SK-N-SH treated with all-trans-retinoic acid at 6 μM for 48 hours (cell line): ENCODE results near the gene NADK2.

ENCODE experiments used
- ATAC-seq: fragments of 200-7000 bp; cut with Tn5 transposase; 3 replicates; pipeline ENCODE4 v1.9.1; 2020; ENCODE audit warnings: mild to moderate bottlenecking, moderate library complexity
- ARNTL ChIP-seq: fragments of 450-650 bp; formaldehyde crosslinking; IDR thresholded peaks from 2 replicates; pipeline ENCODE4 v1.5.0; 2020; ENCODE audit warnings: low read depth, mild to moderate bottlenecking, moderate library complexity, borderline replicate concordance
- BACH2 ChIP-seq: fragments of 250-450 bp; sonication (Bioruptor Pico); IDR thresholded peaks from 2 replicates; pipeline ENCODE4 v1.9.0; 2021; ENCODE audit warnings: mild to moderate bottlenecking, borderline replicate concordance
- CSDC2 ChIP-seq: fragments of 250-450 bp; sonication (Bioruptor Pico); IDR thresholded peaks from 2 replicates; pipeline ENCODE4 v1.5.0; 2020; ENCODE audit warnings: mild to moderate bottlenecking, moderate library complexity
- ESRRG ChIP-seq: fragments of 250-450 bp; sonication (Bioruptor Pico); IDR thresholded peaks from 2 replicates; pipeline ENCODE4 v1.6.1; 2021; ENCODE audit warnings: mild to moderate bottlenecking
- GLIS3 ChIP-seq: fragments of 250-450 bp; sonication (Bioruptor Pico); IDR thresholded peaks from 2 replicates; pipeline ENCODE4 v1.5.0; 2020; ENCODE audit warnings: mild to moderate bottlenecking, moderate library complexity
- ISL1 ChIP-seq: fragments of 250-450 bp; sonication (Bioruptor Pico); IDR thresholded peaks from 2 replicates; pipeline ENCODE4 v2.1.2; 2022; ENCODE audit warnings: mild to moderate bottlenecking, moderate library complexity
- OSR1 ChIP-seq: fragments of 250-450 bp; sonication (Bioruptor Pico); IDR thresholded peaks from 2 replicates; pipeline ENCODE4 v1.8.0; 2022; ENCODE audit warnings: moderate library complexity, mild to moderate bottlenecking, inconsistent platforms
- POU6F1 ChIP-seq: fragments of 250-450 bp; sonication (Bioruptor Pico); IDR thresholded peaks from 2 replicates; pipeline ENCODE4 v1.8.0; 2021; ENCODE audit warnings: low read depth, mild to moderate bottlenecking, moderate library complexity, borderline replicate concordance
- PPARA ChIP-seq: fragments of 250-450 bp; sonication (Bioruptor Pico); IDR thresholded peaks from 2 replicates; pipeline ENCODE4 v1.5.0; 2020; ENCODE audit warnings: mild to moderate bottlenecking, borderline replicate concordance
- RARB ChIP-seq: fragments of 250-450 bp; sonication (Bioruptor Pico); IDR thresholded peaks from 2 replicates; pipeline ENCODE4 v1.8.0; 2021; ENCODE audit warnings: mild to moderate bottlenecking, moderate library complexity
- SNAI2 ChIP-seq: fragments of 250-450 bp; sonication (Bioruptor Pico); IDR thresholded peaks from 2 replicates; pipeline ENCODE4 v1.5.0; 2020; ENCODE audit warnings: mild to moderate bottlenecking, moderate library complexity
- TCF4 ChIP-seq: fragments of 250-450 bp; sonication (Bioruptor Pico); IDR thresholded peaks from 2 replicates; pipeline ENCODE4 v1.8.0; 2021; ENCODE audit warnings: mild to moderate bottlenecking, moderate library complexity, borderline replicate concordance
- TOX ChIP-seq: fragments of 250-450 bp; sonication (Bioruptor Pico); IDR thresholded peaks from 2 replicates; pipeline ENCODE4 v1.8.0; 2021; ENCODE audit warnings: mild to moderate bottlenecking, moderate library complexity, borderline replicate concordance
- ZC3H10 ChIP-seq: fragments of 250-450 bp; sonication (Bioruptor Pico); IDR thresholded peaks from 2 replicates; pipeline ENCODE4 v1.5.1; 2021; ENCODE audit warnings: mild to moderate bottlenecking, moderate library complexity
- ZFP3 ChIP-seq: fragments of 250-450 bp; sonication (Bioruptor Pico); IDR thresholded peaks from 2 replicates; pipeline ENCODE4 v1.5.0; 2020; ENCODE audit warnings: mild to moderate bottlenecking, moderate library complexity
- ZFP30 ChIP-seq: fragments of 450-650 bp; formaldehyde crosslinking; IDR thresholded peaks from 2 replicates; pipeline ENCODE4 v1.5.0; 2022; ENCODE audit warnings: mild to moderate bottlenecking, moderate library complexity
- ZNF565 ChIP-seq: fragments of 450-650 bp; formaldehyde crosslinking; conservative IDR thresholded peaks from 2 replicates; pipeline ENCODE4 v1.5.0; 2020; ENCODE audit warnings: low read depth, mild to moderate bottlenecking, moderate library complexity
- ZNF70 ChIP-seq: fragments of 450-650 bp; formaldehyde crosslinking; IDR thresholded peaks from 2 replicates; pipeline ENCODE4 v1.5.0; 2020; ENCODE audit warnings: mild to moderate bottlenecking, moderate library complexity
- ZNF8 ChIP-seq: fragments of 450-650 bp; formaldehyde crosslinking; IDR thresholded peaks from 2 replicates; pipeline ENCODE4 v1.5.0; 2020; ENCODE audit warnings: mild to moderate bottlenecking, moderate library complexity
- TF ChIP-seq, protein P1 (sequence below): fragments of 250-450 bp; sonication (Bioruptor Pico); IDR thresholded peaks from 2 replicates; pipeline ENCODE4 v1.5.1; 2020; ENCODE audit warnings: low read depth, mild to moderate bottlenecking, moderate library complexity
- TF ChIP-seq, protein P2 (sequence below): fragments of 250-450 bp; sonication (Bioruptor Pico); IDR thresholded peaks from 2 replicates; pipeline ENCODE4 v1.5.1; 2021; ENCODE audit warnings: mild to moderate bottlenecking, moderate library complexity
- TF ChIP-seq, protein P3 (sequence below): fragments of 250-450 bp; sonication (Bioruptor Pico); IDR thresholded peaks from 2 replicates; pipeline ENCODE4 v1.5.0; 2020; ENCODE audit warnings: mild to moderate bottlenecking, moderate library complexity
- TF ChIP-seq, protein P4 (sequence below): fragments of 250-450 bp; sonication (Bioruptor Pico); IDR thresholded peaks from 2 replicates; pipeline ENCODE4 v1.8.0; 2020; ENCODE audit warnings: mild to moderate bottlenecking, moderate library complexity, borderline replicate concordance

NADK2 gene

DNA sequence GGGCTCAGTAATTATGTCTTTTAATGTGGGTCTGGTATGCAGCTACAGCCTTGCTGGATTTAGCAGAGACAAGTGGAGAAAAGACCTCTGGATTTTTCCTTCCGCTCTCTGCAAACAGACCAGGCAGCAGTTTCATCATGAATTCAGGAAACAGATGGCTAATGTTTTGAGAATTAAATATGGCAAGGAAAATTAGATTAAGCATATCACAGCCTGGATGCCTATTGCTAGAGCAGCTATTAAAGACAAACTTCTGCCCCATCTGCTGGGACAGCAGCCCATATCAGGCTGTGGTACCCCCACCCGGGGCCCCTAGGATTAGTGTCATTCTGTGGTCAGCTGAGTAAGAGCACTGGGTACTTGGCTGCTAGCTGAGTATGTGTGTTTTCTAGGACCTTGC, 83.6 kb downstream of the NADK2 start (continued):
- TF ChIP-seq, protein P1, sequence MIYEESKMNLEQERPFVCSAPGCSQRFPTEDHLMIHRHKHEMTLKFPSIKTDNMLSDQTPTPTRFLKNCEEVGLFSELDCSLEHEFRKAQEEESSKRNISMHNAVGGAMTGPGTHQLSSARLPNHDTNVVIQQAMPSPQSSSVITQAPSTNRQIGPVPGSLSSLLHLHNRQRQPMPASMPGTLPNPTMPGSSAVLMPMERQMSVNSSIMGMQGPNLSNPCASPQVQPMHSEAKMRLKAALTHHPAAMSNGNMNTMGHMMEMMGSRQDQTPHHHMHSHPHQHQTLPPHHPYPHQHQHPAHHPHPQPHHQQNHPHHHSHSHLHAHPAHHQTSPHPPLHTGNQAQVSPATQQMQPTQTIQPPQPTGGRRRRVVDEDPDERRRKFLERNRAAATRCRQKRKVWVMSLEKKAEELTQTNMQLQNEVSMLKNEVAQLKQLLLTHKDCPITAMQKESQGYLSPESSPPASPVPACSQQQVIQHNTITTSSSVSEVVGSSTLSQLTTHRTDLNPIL (CRISPR knock-in tag) = peak; percentile 45
- TF ChIP-seq ZNF70 (CRISPR knock-in tag) = no peak; the same call in 1 of the 2 replicates
- TF ChIP-seq OSR1 (CRISPR knock-in tag) = no peak
- no peak for TF ChIP-seq RARB
- TF ChIP-seq ZFP3 (CRISPR knock-in tag) = peak; percentile 90
- no peak for TF ChIP-seq PPARA
- TF ChIP-seq ISL1 (CRISPR knock-in tag) = peak; percentile 95

DNA sequence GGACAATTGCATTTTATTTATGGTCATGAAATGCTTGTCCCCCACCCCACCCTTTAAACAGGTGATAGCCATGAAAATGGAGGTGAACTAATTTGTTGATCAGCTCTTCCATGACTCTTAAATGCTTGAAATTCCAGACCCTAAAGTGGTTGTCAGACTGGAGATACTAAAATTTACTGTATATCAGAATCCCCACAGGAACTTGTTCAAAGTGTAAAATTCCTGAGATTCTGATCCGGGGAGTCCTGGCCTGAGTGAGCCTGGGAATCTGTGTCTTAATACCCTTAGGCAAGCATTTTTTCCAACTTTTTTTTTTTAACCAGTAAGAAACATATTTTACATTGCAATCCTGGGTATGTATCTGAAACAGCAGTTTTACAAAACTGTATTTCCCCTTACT, 85.1 kb downstream of the NADK2 start:
- TF ChIP-seq PPARA (no peak), RARB (no peak), ZFP30 (CRISPR knock-in tag) (no peak), ZC3H10 (CRISPR knock-in tag) (no peak), POU6F1 (CRISPR knock-in tag) (no peak), ZNF565 (no peak), ZNF70 (CRISPR knock-in tag) (no peak), TOX (no peak), GLIS3 (CRISPR knock-in tag) (no peak), ZNF8 (CRISPR knock-in tag) (no peak), ZFP3 (CRISPR knock-in tag) (no peak), ISL1 (CRISPR knock-in tag) (peak; percentile 91), OSR1 (CRISPR knock-in tag) (no peak), ARNTL (CRISPR knock-in tag) (no peak), BACH2 (CRISPR knock-in tag) (no peak), TCF4 (CRISPR knock-in tag) (no peak), CSDC2 (CRISPR knock-in tag) (0 out of 2 replicates have a peak, but pooled peaks have one; percentile 0), SNAI2 (no peak), ESRRG (CRISPR knock-in tag) (no peak)
- TF ChIP-seq, protein P2, sequence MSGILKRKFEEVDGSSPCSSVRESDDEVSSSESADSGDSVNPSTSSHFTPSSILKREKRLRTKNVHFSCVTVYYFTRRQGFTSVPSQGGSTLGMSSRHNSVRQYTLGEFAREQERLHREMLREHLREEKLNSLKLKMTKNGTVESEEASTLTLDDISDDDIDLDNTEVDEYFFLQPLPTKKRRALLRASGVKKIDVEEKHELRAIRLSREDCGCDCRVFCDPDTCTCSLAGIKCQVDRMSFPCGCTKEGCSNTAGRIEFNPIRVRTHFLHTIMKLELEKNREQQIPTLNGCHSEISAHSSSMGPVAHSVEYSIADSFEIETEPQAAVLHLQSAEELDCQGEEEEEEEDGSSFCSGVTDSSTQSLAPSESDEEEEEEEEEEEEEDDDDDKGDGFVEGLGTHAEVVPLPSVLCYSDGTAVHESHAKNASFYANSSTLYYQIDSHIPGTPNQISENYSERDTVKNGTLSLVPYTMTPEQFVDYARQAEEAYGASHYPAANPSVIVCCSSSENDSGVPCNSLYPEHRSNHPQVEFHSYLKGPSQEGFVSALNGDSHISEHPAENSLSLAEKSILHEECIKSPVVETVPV (CRISPR knock-in tag) = no peak
- TF ChIP-seq, protein P3, sequence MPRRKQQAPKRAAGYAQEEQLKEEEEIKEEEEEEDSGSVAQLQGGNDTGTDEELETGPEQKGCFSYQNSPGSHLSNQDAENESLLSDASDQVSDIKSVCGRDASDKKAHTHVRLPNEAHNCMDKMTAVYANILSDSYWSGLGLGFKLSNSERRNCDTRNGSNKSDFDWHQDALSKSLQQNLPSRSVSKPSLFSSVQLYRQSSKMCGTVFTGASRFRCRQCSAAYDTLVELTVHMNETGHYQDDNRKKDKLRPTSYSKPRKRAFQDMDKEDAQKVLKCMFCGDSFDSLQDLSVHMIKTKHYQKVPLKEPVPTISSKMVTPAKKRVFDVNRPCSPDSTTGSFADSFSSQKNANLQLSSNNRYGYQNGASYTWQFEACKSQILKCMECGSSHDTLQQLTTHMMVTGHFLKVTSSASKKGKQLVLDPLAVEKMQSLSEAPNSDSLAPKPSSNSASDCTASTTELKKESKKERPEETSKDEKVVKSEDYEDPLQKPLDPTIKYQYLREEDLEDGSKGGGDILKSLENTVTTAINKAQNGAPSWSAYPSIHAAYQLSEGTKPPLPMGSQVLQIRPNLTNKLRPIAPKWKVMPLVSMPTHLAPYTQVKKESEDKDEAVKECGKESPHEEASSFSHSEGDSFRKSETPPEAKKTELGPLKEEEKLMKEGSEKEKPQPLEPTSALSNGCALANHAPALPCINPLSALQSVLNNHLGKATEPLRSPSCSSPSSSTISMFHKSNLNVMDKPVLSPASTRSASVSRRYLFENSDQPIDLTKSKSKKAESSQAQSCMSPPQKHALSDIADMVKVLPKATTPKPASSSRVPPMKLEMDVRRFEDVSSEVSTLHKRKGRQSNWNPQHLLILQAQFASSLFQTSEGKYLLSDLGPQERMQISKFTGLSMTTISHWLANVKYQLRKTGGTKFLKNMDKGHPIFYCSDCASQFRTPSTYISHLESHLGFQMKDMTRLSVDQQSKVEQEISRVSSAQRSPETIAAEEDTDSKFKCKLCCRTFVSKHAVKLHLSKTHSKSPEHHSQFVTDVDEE (CRISPR knock-in tag) = peak; percentile 3; the same call in 1 of the 2 replicates
- TF ChIP-seq, protein P4, sequence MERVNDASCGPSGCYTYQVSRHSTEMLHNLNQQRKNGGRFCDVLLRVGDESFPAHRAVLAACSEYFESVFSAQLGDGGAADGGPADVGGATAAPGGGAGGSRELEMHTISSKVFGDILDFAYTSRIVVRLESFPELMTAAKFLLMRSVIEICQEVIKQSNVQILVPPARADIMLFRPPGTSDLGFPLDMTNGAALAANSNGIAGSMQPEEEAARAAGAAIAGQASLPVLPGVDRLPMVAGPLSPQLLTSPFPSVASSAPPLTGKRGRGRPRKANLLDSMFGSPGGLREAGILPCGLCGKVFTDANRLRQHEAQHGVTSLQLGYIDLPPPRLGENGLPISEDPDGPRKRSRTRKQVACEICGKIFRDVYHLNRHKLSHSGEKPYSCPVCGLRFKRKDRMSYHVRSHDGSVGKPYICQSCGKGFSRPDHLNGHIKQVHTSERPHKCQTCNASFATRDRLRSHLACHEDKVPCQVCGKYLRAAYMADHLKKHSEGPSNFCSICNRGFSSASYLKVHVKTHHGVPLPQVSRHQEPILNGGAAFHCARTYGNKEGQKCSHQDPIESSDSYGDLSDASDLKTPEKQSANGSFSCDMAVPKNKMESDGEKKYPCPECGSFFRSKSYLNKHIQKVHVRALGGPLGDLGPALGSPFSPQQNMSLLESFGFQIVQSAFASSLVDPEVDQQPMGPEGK (CRISPR knock-in tag) = peak; percentile 32; the same call in 1 of the 2 replicates
- TF ChIP-seq, protein P1 (CRISPR knock-in tag) = no peak

More for the DNA sequence above, 85.1 kb downstream of the NADK2 start:
- no peak; the same call in 2 of the 3 replicates for ATAC-seq
